ENCODE results near the gene HSPA12A.

The HSPA12A gene

GRCh38 chr10:116721547-116722392 lies 20.6 kb downstream of the HSPA12A start:
- no peak for FAIRE-seq
- no peak for TF ChIP-seq POLR2AphosphoS5 (IDR thresholded peaks at IDR 0.05; ENCODE audit: low read depth, low read length)
- no peak for TF ChIP-seq SPI1 (IDR thresholded peaks at IDR 0.05; ENCODE audit: low read depth, low read length)
- no peak for TF ChIP-seq POU2F2 (IDR thresholded peaks at IDR 0.05; ENCODE audit: low read depth, low read length)
- no peak for TF ChIP-seq TAF1 (IDR thresholded peaks at IDR 0.05; ENCODE audit: low read depth, low read length)
- no peak for TF ChIP-seq POLR2A (IDR thresholded peaks at IDR 0.05; ENCODE audit: low read depth, low read length)
- no peak for TF ChIP-seq PAX5 (IDR thresholded peaks at IDR 0.05; ENCODE audit: insufficient read depth, low read length, severe bottlenecking)
- DNase-seq (ENCODE audit: insufficient read length, low spot score) = no peak

GRCh38 chr10:116720668-116721546 lies 21.5 kb downstream of the HSPA12A start:
- DNase-seq (ENCODE audit: insufficient read length, low spot score) = no peak
- no peak for FAIRE-seq
- TF ChIP-seq PAX5 (IDR thresholded peaks at IDR 0.05; ENCODE audit: insufficient read depth, low read length, severe bottlenecking) = no peak
- no peak for TF ChIP-seq POU2F2 (IDR thresholded peaks at IDR 0.05; ENCODE audit: low read depth, low read length)
- TF ChIP-seq SPI1 (IDR thresholded peaks at IDR 0.05; ENCODE audit: low read depth, low read length) = no peak
- TF ChIP-seq TAF1 (IDR thresholded peaks at IDR 0.05; ENCODE audit: low read depth, low read length) = no peak
- no peak for TF ChIP-seq POLR2A (IDR thresholded peaks at IDR 0.05; ENCODE audit: low read depth, low read length)
- TF ChIP-seq POLR2AphosphoS5 (IDR thresholded peaks at IDR 0.05; ENCODE audit: low read depth, low read length) = no peak

DNA sequence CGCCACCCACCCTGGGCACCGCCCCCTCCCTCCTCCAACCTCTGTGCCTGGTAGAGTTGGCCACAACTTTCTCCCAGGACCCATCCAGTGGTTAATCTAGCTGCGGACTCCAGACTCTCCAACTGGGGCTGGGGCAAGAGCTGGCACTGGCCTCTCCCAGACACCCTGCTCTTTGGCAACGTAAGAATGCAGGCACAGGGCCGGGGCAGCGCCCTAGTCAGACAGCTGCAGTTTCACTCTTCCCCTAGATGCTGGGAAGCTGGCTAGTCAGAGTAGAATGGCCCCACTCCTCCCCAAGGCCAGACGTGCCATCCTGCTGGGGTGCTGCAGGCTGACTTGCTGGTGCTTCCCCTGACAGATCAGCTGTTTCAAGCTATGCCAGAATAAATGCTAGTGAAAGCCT lies 22.1 kb downstream of the HSPA12A start:
- no peak for DNase-seq (ENCODE audit: insufficient read length, low spot score)
- FAIRE-seq = no peak
- TF ChIP-seq POU2F2 (IDR thresholded peaks at IDR 0.05; ENCODE audit: low read depth, low read length) (no peak), POLR2AphosphoS5 (IDR thresholded peaks at IDR 0.05; ENCODE audit: low read depth, low read length) (no peak), PAX5 (IDR thresholded peaks at IDR 0.05; ENCODE audit: insufficient read depth, low read length, severe bottlenecking) (no peak), POLR2A (IDR thresholded peaks at IDR 0.05; ENCODE audit: low read depth, low read length) (no peak), TAF1 (IDR thresholded peaks at IDR 0.05; ENCODE audit: low read depth, low read length) (no peak), SPI1 (IDR thresholded peaks at IDR 0.05; ENCODE audit: low read depth, low read length) (no peak)

GRCh38 chr10:116719804-116720203 lies 22.6 kb downstream of the HSPA12A start:
- no peak for TF ChIP-seq POLR2A (IDR thresholded peaks at IDR 0.05; ENCODE audit: low read depth, low read length)
- FAIRE-seq (no peak), DNase-seq (ENCODE audit: insufficient read length, low spot score) (no peak)

GRCh38 chr10:116718058-116718457 lies 24.3 kb downstream of the HSPA12A start:
- DNase-seq (ENCODE audit: insufficient read length, low spot score) = no peak
- TF ChIP-seq POLR2A (IDR thresholded peaks at IDR 0.05; ENCODE audit: low read depth, low read length) (no peak), POLR2AphosphoS5 (IDR thresholded peaks at IDR 0.05; ENCODE audit: low read depth, low read length) (no peak), PAX5 (IDR thresholded peaks at IDR 0.05; ENCODE audit: insufficient read depth, low read length, severe bottlenecking) (no peak), SPI1 (IDR thresholded peaks at IDR 0.05; ENCODE audit: low read depth, low read length) (no peak), POU2F2 (IDR thresholded peaks at IDR 0.05; ENCODE audit: low read depth, low read length) (no peak), TAF1 (IDR thresholded peaks at IDR 0.05; ENCODE audit: low read depth, low read length) (no peak)
- no peak for FAIRE-seq

- TF ChIP-seq POU2F2 (IDR thresholded peaks at IDR 0.05; ENCODE audit: low read depth, low read length) (no peak), SPI1 (IDR thresholded peaks at IDR 0.05; ENCODE audit: low read depth, low read length) (no peak), PAX5 (IDR thresholded peaks at IDR 0.05; ENCODE audit: insufficient read depth, low read length, severe bottlenecking) (no peak), POLR2A (IDR thresholded peaks at IDR 0.05; ENCODE audit: low read depth, low read length) (no peak), POLR2AphosphoS5 (IDR thresholded peaks at IDR 0.05; ENCODE audit: low read depth, low read length) (no peak)
- DNase-seq (ENCODE audit: insufficient read length, low spot score) (no peak), FAIRE-seq (no peak)
Measured at GRCh38 chr10:116716381-116716780, 26.0 kb downstream of the HSPA12A start.

GRCh38 chr10:116715839-116716377 lies 26.5 kb downstream of the HSPA12A start:
- TF ChIP-seq SPI1 (IDR thresholded peaks at IDR 0.05; ENCODE audit: low read depth, low read length) = no peak
- TF ChIP-seq POLR2A (IDR thresholded peaks at IDR 0.05; ENCODE audit: low read depth, low read length) = no peak
- no peak for TF ChIP-seq POLR2AphosphoS5 (IDR thresholded peaks at IDR 0.05; ENCODE audit: low read depth, low read length)
- TF ChIP-seq TAF1 (IDR thresholded peaks at IDR 0.05; ENCODE audit: low read depth, low read length) = no peak
- no peak for TF ChIP-seq POU2F2 (IDR thresholded peaks at IDR 0.05; ENCODE audit: low read depth, low read length)
- TF ChIP-seq PAX5 (IDR thresholded peaks at IDR 0.05; ENCODE audit: insufficient read depth, low read length, severe bottlenecking) = no peak
- no peak for FAIRE-seq
- no peak for DNase-seq (ENCODE audit: insufficient read length, low spot score)

DNA sequence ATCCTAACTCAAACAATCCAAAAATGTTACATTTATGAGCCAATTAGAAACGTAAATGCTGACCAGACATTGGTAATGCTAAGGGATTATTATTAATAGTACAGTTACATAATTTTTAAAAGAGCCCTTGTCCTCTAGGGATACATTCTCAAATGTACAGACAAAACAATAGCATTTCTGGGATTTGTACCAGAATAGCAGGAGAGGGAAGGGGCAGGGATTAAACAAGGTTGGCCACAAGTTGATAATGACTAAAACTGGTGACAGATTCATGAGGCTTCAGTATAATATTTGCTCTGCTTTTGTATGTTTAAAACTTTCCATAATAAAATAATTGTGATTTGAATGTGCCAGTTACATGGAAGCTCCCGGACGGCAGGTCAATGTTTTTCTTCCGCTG lies 27.0 kb downstream of the HSPA12A start:
- no peak for DNase-seq (ENCODE audit: insufficient read length, low spot score)
- TF ChIP-seq TAF1 (IDR thresholded peaks at IDR 0.05; ENCODE audit: low read depth, low read length) = no peak
- no peak for TF ChIP-seq PAX5 (IDR thresholded peaks at IDR 0.05; ENCODE audit: insufficient read depth, low read length, severe bottlenecking)
- no peak for TF ChIP-seq SPI1 (IDR thresholded peaks at IDR 0.05; ENCODE audit: low read depth, low read length)
- FAIRE-seq = no peak

GRCh38 chr10:116713846-116714245 lies 28.5 kb downstream of the HSPA12A start:
- FAIRE-seq = no peak
- DNase-seq (ENCODE audit: insufficient read length, low spot score) = no peak
- TF ChIP-seq PAX5 (IDR thresholded peaks at IDR 0.05; ENCODE audit: insufficient read depth, low read length, severe bottlenecking) (no peak), SPI1 (IDR thresholded peaks at IDR 0.05; ENCODE audit: low read depth, low read length) (no peak), POLR2AphosphoS5 (IDR thresholded peaks at IDR 0.05; ENCODE audit: low read depth, low read length) (no peak), POLR2A (IDR thresholded peaks at IDR 0.05; ENCODE audit: low read depth, low read length) (no peak), TAF1 (IDR thresholded peaks at IDR 0.05; ENCODE audit: low read depth, low read length) (no peak), POU2F2 (IDR thresholded peaks at IDR 0.05; ENCODE audit: low read depth, low read length) (no peak)
